Measurements from ENCODE around the gene NEMP1.

DNA sequence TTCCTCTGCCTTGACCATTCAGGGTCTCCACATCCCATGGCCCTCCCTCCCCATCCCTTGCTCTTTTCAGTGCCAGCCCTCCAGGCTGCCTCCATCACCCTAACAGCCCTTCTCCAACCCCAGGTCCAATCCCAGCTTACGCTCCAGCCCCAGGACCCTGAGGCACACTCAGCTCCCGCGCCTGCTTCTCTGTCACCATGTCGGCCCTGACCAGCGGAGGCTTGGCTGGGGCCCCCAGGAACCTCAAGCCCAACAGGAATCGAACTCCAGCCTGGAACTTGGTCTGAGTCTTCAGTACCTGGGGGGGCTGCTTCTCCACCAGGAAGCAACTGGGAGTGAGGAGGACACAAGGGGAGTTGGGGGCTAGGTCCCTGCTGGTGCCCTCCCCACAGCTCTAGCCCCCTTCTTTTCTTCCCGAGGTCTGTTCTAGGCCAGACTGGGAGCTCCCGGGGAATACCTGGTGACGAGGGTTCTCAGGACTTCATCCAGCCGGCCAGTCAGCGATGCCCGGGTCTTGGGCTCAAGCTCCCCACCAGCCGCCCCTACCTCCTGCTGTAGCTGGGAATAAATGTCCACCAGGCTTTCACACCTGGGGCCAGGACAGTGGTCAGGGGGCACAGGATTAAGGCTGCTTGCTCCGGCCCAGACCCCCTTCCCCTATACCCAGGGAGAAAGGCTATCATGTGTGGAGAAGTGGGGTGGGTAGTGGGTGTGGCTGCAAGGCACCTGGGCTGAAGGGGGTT, 26.6 kb upstream of the NEMP1 start:
- TF ChIP-seq EP300 (IDR thresholded peaks at IDR 0.05; ENCODE audit: low read depth): no peak
- TF ChIP-seq POLR2AphosphoS5 (IDR thresholded peaks at IDR 0.05): no peak
- TF ChIP-seq, protein P1, sequence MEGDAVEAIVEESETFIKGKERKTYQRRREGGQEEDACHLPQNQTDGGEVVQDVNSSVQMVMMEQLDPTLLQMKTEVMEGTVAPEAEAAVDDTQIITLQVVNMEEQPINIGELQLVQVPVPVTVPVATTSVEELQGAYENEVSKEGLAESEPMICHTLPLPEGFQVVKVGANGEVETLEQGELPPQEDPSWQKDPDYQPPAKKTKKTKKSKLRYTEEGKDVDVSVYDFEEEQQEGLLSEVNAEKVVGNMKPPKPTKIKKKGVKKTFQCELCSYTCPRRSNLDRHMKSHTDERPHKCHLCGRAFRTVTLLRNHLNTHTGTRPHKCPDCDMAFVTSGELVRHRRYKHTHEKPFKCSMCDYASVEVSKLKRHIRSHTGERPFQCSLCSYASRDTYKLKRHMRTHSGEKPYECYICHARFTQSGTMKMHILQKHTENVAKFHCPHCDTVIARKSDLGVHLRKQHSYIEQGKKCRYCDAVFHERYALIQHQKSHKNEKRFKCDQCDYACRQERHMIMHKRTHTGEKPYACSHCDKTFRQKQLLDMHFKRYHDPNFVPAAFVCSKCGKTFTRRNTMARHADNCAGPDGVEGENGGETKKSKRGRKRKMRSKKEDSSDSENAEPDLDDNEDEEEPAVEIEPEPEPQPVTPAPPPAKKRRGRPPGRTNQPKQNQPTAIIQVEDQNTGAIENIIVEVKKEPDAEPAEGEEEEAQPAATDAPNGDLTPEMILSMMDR (IDR thresholded peaks at IDR 0.05): no peak
- no peak for TF ChIP-seq POLR2A (IDR thresholded peaks at IDR 0.05)

Measured in transverse colon (tissue), 4 donors.